Sigmoid colon (tissue), 4 donors: ENCODE measurements around the gene TMCC2.

ENCODE experiments used
- CTCF ChIP-seq, 4 experiments: fragments of 450-650 bp in 3 of 4; fragments of 200-600 bp in 1 of 4; IDR thresholded peaks; one replicate each; pipeline ENCODE4 v1.5.1; 2016 to 2019; ENCODE audit warnings: antibody characterized with exemption in 4 of 4, mild to moderate bottlenecking in 3 of 4, moderate library complexity in 2 of 4
- POLR2AphosphoS5 ChIP-seq, 4 donors: sonication (generic); formaldehyde crosslinking; IDR thresholded peaks; one replicate each; pipeline ENCODE4 v1.6.1; 2017; ENCODE audit warnings: antibody characterized with exemption in 4 of 4

- TF ChIP-seq CTCF (IDR thresholded peaks at IDR 0.05) (no peak), POLR2AphosphoS5 (IDR thresholded peaks at IDR 0.05) (no peak)
Observed at GRCh38 chr1:205296154-205296553, 68.4 kb downstream of the TMCC2 start.
